HG02759 (cell line): ENCODE measurements around the gene KIRREL3.

Source experiments
- ATAC-seq: cut with Tn5 transposase; IDR thresholded peaks from one replicate; pipeline ENCODE4 v1.9.1; 2021; ENCODE audit warnings: mild to moderate bottlenecking, moderate library complexity; ENCODE audit not compliant: unreplicated experiment

Gene KIRREL3

GRCh38 chr11:126720539-126721235 is 279.9 kb downstream of the KIRREL3 start:
- ATAC-seq = no peak

GRCh38 chr11:126719740-126720139 is 280.8 kb downstream of the KIRREL3 start:
- ATAC-seq = no peak

GRCh38 chr11:126718276-126718675 is 282.3 kb downstream of the KIRREL3 start:
- ATAC-seq = no peak

GRCh38 chr11:126716456-126717083 is 284.0 kb downstream of the KIRREL3 start:
- no peak for ATAC-seq

GRCh38 chr11:126713806-126714205 is 286.8 kb downstream of the KIRREL3 start:
- ATAC-seq = no peak

DNA sequence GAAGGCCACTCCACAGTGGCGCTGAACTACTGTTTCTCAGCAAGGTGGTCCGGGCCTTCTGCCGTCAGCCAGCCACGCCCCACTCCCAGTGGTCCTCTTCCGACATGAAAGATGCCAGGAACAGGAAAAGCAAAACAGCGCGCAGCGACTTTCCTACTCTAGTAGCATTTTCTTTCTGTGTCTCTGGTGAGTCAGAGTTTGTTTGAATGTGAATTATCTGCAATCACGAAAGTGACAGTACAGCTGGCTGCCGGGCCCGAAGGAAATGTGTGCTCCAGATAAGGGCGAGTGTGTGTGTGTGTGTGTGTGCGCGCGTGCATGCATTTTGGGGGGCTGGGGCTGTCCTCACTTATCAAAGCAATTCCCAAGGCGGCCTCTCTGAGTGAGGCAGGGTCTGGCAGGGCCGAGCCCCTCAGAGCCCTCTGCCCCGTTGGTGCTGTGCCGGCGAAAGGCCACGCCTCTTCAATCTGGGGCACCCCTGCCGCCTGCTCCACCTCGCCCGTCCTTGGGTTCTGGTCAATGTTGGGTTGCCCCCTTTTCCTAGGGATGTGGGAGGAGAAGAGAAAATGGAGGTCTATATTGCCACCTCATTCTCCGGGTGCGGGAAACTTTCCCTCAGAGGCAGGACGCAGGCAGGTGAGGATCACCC is 288.5 kb downstream of the KIRREL3 start:
- ATAC-seq = no peak

- no peak for ATAC-seq
Measured at GRCh38 chr11:126710804-126711399, 289.7 kb downstream of the KIRREL3 start.

GRCh38 chr11:126707498-126707897 is 293.1 kb downstream of the KIRREL3 start:
- ATAC-seq = no peak

GRCh38 chr11:126704096-126704495 is 296.5 kb downstream of the KIRREL3 start:
- no peak for ATAC-seq

DNA sequence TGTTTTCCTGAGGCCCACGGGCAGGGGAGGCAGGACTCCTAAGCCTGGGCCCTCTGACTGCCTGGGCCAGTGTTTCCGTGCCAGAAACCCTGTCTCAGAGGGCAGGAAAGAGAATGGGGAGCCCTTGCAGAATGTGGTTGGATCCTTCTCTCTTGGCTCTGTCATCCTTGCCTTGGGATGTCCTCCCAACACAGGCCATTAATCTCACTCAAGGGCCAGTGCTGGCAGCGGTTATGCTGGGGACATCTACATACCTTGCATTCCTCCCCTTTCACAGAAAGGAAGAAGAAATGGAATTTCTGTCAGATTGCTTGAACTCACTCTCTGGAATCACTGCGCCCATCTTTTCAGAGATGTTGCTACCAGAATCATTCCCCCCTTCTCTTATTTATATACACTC is 296.9 kb downstream of the KIRREL3 start:
- ATAC-seq = no peak

DNA sequence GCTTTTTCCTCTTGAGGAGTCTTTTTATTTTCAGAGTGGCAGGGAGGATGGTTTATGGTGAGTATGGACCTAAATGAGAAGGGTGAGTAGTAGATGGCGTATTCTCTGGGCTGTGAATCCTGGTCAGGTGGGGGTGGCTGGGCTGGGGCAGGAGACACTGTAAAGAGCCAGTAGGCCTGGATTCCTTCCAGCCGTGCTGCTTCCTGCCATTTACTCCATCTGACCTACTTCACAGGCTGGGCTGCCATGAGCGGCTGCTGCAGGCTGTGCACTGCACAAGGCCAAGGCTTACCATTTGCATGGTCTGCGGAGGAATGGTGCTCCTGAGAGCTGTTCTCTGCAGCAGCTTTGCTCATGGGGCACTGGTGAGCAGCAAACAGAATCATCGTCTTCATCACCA is 297.6 kb downstream of the KIRREL3 start:
- ATAC-seq = no peak

DNA sequence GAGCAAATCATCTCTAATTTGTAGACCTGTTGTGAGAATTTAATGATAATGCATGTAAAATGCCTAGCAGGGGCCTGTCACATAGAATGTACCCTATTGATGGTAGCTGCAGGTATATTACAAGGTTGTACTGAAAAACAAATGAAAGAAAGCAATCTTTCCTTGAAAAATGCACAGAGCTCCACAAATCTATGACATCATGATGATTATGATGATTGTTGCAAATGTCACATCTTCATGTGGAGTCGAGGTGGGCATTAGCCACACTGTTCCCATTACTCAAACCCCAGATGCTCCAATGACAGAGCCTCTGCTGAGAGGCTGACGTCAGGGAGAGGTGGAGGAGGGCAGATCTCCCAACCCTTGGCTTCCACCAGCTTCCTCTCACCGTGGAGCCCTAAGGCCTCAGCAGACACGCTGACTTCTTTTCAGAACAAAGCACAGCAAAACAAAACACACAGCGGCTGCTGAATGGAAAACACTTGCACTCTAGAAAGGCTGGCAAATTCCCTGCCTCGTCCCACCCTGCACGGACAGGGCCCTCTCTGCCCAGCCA is 298.3 kb downstream of the KIRREL3 start:
- ATAC-seq = no peak

DNA sequence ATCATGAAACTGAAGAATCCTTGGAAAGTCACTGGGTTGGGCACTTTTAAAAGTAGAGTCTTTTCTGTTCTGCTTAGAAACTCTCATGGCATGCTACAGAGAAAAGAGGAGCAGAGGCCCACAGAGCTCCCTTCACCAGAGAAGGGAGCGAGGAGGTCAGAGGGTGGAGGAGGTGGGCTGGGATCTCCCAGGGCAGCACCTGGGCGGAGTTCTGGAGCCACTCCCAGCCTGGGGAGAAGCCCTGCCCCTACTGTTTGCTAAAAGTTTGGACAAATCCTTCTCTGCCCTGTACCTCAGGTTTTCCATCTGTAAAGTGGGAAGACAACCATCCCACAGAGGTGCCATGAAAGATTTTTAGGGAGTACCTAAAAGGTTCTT is 299.1 kb downstream of the KIRREL3 start:
- no peak for ATAC-seq

GRCh38 chr11:126700768-126701519 is 299.6 kb downstream of the KIRREL3 start:
- ATAC-seq = peak; percentile 65

DNA sequence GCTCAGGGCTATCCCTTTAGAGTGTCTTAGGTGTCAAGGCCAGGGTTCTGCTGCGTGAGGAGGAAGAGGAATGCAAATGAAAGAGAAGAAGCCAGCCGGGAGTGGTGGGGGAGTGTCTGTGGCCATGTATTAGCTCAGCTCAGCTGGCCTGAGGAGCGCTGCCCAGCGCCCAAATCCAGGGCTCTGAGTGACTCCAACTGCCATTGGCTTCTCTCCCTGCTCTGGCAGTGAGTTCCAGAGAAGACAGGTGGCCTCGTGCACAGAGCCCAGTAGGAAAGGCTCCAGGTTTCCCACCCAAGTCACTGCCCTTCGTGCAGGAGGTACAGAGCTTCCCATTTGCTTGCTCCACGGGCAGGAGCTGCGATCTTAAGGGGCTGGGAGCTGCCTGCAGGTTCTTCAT is 302.0 kb downstream of the KIRREL3 start:
- no peak for ATAC-seq

GRCh38 chr11:126697936-126698335 is 302.6 kb downstream of the KIRREL3 start:
- no peak for ATAC-seq

DNA sequence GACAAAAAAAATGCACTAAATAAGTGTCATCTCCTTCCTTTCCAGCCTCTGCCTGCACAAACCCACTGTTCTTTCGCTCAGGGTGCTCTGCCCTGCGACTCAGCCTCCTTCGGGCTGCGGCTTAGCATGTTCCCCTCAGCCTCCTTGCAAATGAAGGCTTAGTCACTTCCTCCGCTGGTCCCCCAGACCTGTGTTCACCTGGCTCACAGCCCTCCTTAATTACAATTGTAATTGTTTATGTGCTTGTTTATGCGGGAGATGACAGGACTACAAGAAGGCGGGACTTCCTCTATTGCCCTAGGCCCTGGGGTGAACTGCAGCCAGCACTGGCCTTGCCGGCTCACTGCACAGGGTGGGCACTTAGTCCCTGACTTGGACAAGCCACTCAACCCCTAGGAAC is 303.6 kb downstream of the KIRREL3 start:
- no peak for ATAC-seq

- ATAC-seq = no peak
Measured at GRCh38 chr11:126695293-126695692, 305.3 kb downstream of the KIRREL3 start.

GRCh38 chr11:126694065-126694625 is 306.4 kb downstream of the KIRREL3 start:
- ATAC-seq = no peak

- no peak for ATAC-seq
Measured at GRCh38 chr11:126687477-126687876, 313.1 kb downstream of the KIRREL3 start.

DNA sequence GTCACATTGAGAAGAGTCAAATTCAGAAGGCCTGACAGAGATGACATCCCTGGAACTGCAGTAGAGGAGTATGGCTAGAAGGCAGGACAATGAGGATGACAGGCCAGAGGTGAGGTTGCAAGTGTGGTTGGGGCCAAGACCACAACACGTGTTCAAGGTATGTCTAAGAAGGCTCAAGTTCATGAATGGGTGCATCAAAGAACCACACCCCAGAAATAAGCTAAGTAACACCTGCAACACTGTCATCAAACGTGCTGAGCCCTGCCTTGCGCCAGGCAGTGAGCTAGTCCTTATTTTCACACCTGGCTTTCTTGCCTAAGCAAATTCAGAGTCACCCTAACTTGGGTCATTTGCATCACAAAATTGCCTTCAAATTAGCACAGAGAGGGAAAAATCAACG is 313.6 kb downstream of the KIRREL3 start:
- ATAC-seq = no peak
